Activated CD8-positive, alpha-beta memory T cell treated with anti-CD3 and anti-CD28 coated beads for 4 hours (primary cell): ENCODE results near the gene SARDH.

Experiments
- DNase-seq, 2 donors: peaks; one replicate each; pipeline ENCODE4 v3.0.0-alpha.2; 2020; ENCODE audit warnings: low read depth in 2 of 2

The SARDH gene

GRCh38 chr9:133703591-133704399, 34.4 kb downstream of the SARDH start:
- DNase-seq = no peak

- no peak for DNase-seq
These were observed 35.2 kb downstream of the SARDH start for GRCh38 chr9:133702798-133703590.

GRCh38 chr9:133701981-133702797, 36.0 kb downstream of the SARDH start:
- peak in 1 of 2 donors; percentile 27 for DNase-seq

GRCh38 chr9:133701321-133701980, 36.7 kb downstream of the SARDH start:
- peak; percentile 18 to 23 for DNase-seq

GRCh38 chr9:133700819-133701320, 37.3 kb downstream of the SARDH start:
- no peak for DNase-seq

- DNase-seq = no peak
These were observed 38.6 kb downstream of the SARDH start for GRCh38 chr9:133699546-133699945.

- DNase-seq = no peak
These were observed 42.1 kb downstream of the SARDH start for GRCh38 chr9:133696071-133696472.

GRCh38 chr9:133694686-133695085, 43.5 kb downstream of the SARDH start:
- no peak for DNase-seq

GRCh38 chr9:133693703-133694529, 44.2 kb downstream of the SARDH start:
- no peak for DNase-seq

- no peak for DNase-seq
These were observed 45.0 kb downstream of the SARDH start for GRCh38 chr9:133693116-133693515.

- DNase-seq = no peak
These were observed 45.7 kb downstream of the SARDH start for GRCh38 chr9:133692364-133692985.

GRCh38 chr9:133691626-133692363, 46.4 kb downstream of the SARDH start:
- no peak for DNase-seq

- no peak for DNase-seq
These were observed 47.0 kb downstream of the SARDH start for GRCh38 chr9:133691191-133691590.

GRCh38 chr9:133690081-133690561, 48.0 kb downstream of the SARDH start:
- DNase-seq = no peak

- DNase-seq = no peak
These were observed 48.9 kb downstream of the SARDH start for GRCh38 chr9:133689151-133689763.

- DNase-seq = no peak
These were observed 50.0 kb downstream of the SARDH start for GRCh38 chr9:133687856-133688761.
